Thyroid gland (tissue), 4 donors: Measurements from ENCODE around the gene KLF11. TPM values are rescaled to one million over a fixed set of nuclear protein-coding genes. Genes with fewer than 3 reads are reported as not detected.
"Not testable (repeated sequence)": the region's sequence is repeated elsewhere in the genome, so short reads cannot be mapped to it uniquely, and the experiment has no call there.

Experiments
- DNase-seq, 2 donors: peaks; one replicate each; pipeline ENCODE4 v3.0.0-alpha.2; 2019
- H3K27ac ChIP-seq, 3 donors: fragments of 200-600 bp; sonication (generic); 1 replicate in 2 of 3; 2 replicates in 1 of 3; pipeline ENCODE4 v1.5.1; 2016 to 2019; ENCODE audit warnings: mild to moderate bottlenecking in 1 of 3, moderate library complexity in 1 of 3
- H3K27me3 ChIP-seq: fragments of 200-600 bp; sonication (generic); one replicate; pipeline ENCODE4 v1.5.1; 2019
- H3K36me3 ChIP-seq, 2 donors: fragments of 200-600 bp; sonication (generic); one replicate each; pipeline ENCODE4 v1.5.1; 2016 to 2019
- H3K4me1 ChIP-seq, 2 donors: fragments of 200-600 bp; sonication (generic); one replicate each; pipeline ENCODE4 v1.5.1; 2017 to 2019
- H3K4me3 ChIP-seq, 3 donors: fragments of 200-600 bp; sonication (generic); replicated peaks in 1 of 3; 1 replicate in 2 of 3; 2 replicates in 1 of 3; pipeline ENCODE4 v1.5.1; 2016; ENCODE audit warnings: mild to moderate bottlenecking in 1 of 3
- H3K9me3 ChIP-seq: fragments of 200-600 bp; sonication (generic); one replicate; pipeline ENCODE4 v1.5.1; 2017
- CTCF ChIP-seq, 6 experiments: fragments of 200-600 bp in 3 of 6; fragments of 450-650 bp in 3 of 6; sonication (generic) in 3 of 6; IDR thresholded peaks; one replicate each; pipeline ENCODE4 v1.5.1; 2016 to 2019; ENCODE audit warnings: antibody characterized with exemption in 6 of 6, mild to moderate bottlenecking in 2 of 6, inconsistent platforms in 1 of 6, moderate library complexity in 1 of 6
- POLR2A ChIP-seq, 2 donors: fragments of 450-650 bp; IDR thresholded peaks; one replicate each; pipeline ENCODE4 v1.6.1; 2017; ENCODE audit warnings: antibody characterized with exemption in 2 of 2, mild to moderate bottlenecking in 2 of 2, moderate library complexity in 1 of 2
- WGBS, 2 donors: methylation state at CpG; one replicate each; pipeline ENCODE4 v1.1.5; 2017; 5-methylcytosine and 5-hydroxymethylcytosine counted together
- intact Hi-C: fragments of 100-400 bp; cut with DNase I; formaldehyde crosslinking; loops from one replicate; pipeline ENCODE4 v1.15.1; 2023
- total RNA-seq, 4 donors: library from RNA; depleted of rRNA; stranded (reverse); fragments of >200 nt; gene quantifications; one replicate each; pipeline ENCODE4 v1.2.3, GENCODE V29; 2016

Gene KLF11
- total RNA-seq, 4 donors from 2014 or later, result 11.2 to 44.2 (median 23.7) TPM

DNA sequence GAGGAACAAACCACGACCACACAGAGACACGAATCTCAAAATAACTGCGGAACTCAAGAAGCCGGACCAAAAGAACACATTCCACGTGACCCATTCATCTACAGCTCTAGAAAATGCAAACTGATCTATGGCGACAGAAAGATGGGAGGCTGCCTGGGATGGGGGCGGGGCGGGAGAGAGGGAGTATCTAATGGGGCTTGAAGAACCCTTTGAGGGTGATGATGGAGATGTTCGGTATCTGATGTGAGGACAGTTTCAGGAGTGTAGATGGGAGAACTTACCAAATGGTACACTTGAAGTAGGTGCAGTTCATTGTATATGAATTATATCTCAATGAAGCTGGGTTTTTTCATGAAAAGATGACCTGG is 34.6 kb upstream of the KLF11 start:
- H3K27ac ChIP-seq, result peak overlapping the region in 2 of 3 donors; percentile 71 to 80
- peaks cover 17 to 44% of the 10 kb centered on the region in 2 donors for H3K4me1 ChIP-seq
- H3K36me3 ChIP-seq, result no peaks in the 10 kb centered on the region
- H3K9me3 ChIP-seq, result no peaks in the 10 kb centered on the region
- no peak overlapping the region for H3K4me3 ChIP-seq
- intact Hi-C loops, result no loop called here
- WGBS, 2 donors, result 83 to 92% methylated on average over 9 of the region's 9 CpGs
- TF ChIP-seq POLR2A (IDR thresholded peaks at IDR 0.05) (no peak), CTCF (IDR thresholded peaks at IDR 0.05) (no peak)
- no peak for DNase-seq
- no peaks in the 10 kb centered on the region for H3K27me3 ChIP-seq

GRCh38 chr2:10009271-10009810 is 34.0 kb upstream of the KLF11 start:
- peak in 1 of 2 donors; percentile 9 for TF ChIP-seq POLR2A (IDR thresholded peaks at IDR 0.05)
- no peak for TF ChIP-seq CTCF (IDR thresholded peaks at IDR 0.05)
- intact Hi-C loops, result no loop called here
- H3K27ac ChIP-seq, result peak overlapping the region in 2 of 3 donors; percentile 71 to 80
- no peaks in the 10 kb centered on the region for H3K27me3 ChIP-seq
- H3K36me3 ChIP-seq, result no peaks in the 10 kb centered on the region
- peak in 1 of 2 donors; percentile 35 for DNase-seq
- H3K4me1 ChIP-seq, result peaks cover 17 to 44% of the 10 kb centered on the region in 2 donors
- no peaks in the 10 kb centered on the region for H3K9me3 ChIP-seq
- 84 to 90% methylated on average over 16 to 17 of the region's 19 CpGs for WGBS, 2 donors
- no peak overlapping the region for H3K4me3 ChIP-seq

DNA sequence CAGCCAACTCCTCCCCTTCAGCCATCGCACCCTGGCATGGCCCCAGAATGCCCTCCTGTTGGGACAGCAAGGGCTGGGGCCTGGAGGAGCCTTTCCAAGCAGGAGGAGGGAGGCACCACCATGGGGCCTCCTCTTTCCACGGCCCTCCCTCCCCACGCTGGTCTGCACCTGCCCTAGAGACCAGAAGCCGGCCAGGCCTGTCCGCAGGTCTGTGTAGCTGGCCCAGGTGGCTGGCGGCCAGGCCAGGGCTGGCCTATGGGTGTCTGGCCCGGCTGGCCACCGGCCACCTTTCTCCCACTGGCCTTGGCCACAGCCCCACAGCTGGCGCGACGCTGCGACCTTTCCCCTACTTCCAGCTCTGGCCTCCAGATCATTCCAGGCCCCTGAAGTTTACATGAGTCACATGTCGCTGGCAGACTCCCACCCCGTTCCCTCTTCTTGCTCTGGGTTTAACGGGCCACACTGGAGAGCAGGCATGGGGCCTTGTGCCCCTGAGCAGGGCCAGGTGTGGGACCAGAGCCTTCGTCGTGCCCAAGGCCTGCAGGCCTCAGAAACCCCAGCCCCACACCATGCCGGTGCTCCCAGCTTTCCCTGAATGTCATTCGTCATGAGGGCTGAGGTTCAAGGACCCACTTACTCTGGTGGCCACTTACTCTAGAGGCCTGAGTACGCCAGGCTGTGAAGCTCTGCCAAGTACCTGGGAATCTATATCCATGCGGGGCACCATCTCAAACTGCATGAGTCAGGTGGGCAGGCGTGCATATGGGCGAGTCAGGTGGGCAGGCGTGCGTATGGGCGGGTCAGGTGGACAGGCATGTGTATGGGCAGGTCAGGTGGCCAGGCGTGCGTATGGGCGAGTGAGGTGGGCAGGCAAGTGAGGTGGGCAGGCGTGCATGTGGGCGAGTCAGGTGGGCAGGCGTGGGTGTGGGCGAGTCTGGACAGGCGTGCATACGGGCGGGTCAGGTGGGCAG is 33.3 kb upstream of the KLF11 start:
- Histone ChIP-seq H3K27me3 (no peaks in the 10 kb centered on the region), H3K4me3 (no peak overlapping the region), H3K36me3 (no peaks in the 10 kb centered on the region), H3K4me1 (peaks cover 17 to 44% of the 10 kb centered on the region in 2 donors), H3K27ac (peak overlapping the region in 2 of 3 donors; percentile 71 to 80), H3K9me3 (no peaks in the 10 kb centered on the region)
- intact Hi-C loops, result no loop called here
- TF ChIP-seq POLR2A (IDR thresholded peaks at IDR 0.05) (no peak), CTCF (IDR thresholded peaks at IDR 0.05) (no peak)
- peak; percentile 78 to 79 for DNase-seq
- WGBS, 2 donors, result 73 to 83% methylated on average over 20 to 30 of the region's 36 CpGs

DNA sequence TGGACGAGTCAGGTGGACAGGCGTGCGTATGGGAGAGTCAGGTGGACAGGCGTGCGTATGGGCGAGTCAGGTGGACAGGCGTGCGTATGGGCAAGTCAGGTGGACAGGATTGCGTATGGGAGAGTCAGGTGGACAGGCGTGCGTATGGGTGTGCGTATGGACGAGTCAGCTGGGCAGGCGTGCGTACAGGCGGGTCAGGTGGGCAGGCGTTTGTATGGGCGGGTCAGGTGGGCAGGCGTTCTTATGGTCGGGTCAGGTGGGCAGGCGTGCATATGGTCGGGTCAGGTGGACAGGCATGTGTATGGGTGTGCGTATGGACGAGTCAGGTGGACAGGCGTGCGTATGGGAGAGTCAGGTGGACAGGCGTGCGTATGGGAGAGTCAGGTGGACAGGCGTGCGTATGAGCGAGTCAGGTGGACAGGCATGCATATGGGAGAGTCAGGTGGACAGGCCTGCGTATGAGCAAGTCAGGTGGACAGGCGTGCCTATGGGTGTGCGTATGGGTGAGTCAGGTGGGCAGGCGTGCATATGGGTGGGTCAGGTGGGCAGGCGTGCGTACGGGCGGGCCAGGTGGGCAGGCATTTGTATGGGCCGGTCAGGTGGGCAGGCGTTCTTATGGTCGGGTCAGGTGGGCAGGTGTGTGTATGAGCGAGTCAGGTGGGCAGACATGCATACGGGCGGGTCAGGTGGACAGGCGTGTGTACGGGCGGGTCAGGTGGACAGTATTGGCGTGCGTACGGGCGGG is 32.3 kb upstream of the KLF11 start:
- DNase-seq, H3K4me3 ChIP-seq, H3K27me3 ChIP-seq, intact Hi-C loops, H3K36me3 ChIP-seq, H3K9me3 ChIP-seq: not testable (repeated sequence)
- Histone ChIP-seq H3K4me1 (peaks cover 17 to 44% of the 10 kb centered on the region in 2 donors), H3K27ac (peak overlapping the region in 1 of 3 donors; percentile 80)
- WGBS, 2 donors, result 93 to 96% methylated on average over 52 of the region's 52 CpGs

GRCh38 chr2:10011606-10012325 is 31.6 kb upstream of the KLF11 start:
- H3K4me1 ChIP-seq, result peaks cover 17 to 36% of the 10 kb centered on the region in 2 donors
- H3K36me3 ChIP-seq, H3K27ac ChIP-seq, DNase-seq, intact Hi-C loops, H3K4me3 ChIP-seq, H3K27me3 ChIP-seq, H3K9me3 ChIP-seq: not testable (repeated sequence)
- WGBS, 2 donors, result 91 to 93% methylated on average over 61 of the region's 61 CpGs

GRCh38 chr2:10012366-10012962 is 30.9 kb upstream of the KLF11 start:
- H3K4me3 ChIP-seq, intact Hi-C loops: not testable (repeated sequence)

More at GRCh38 chr2:10012366-10012962, 30.9 kb upstream of the KLF11 start:
- not testable (repeated sequence) for H3K9me3 ChIP-seq, H3K27me3 ChIP-seq, H3K36me3 ChIP-seq, H3K27ac ChIP-seq, DNase-seq
- H3K4me1 ChIP-seq, result peaks cover 17 to 29% of the 10 kb centered on the region in 2 donors
- 93 to 94% methylated on average over 37 of the region's 37 CpGs for WGBS, 2 donors
